Dermis microvascular lymphatic vessel endothelial cell (primary cell): ENCODE measurements around the gene PEX11G. TPM values are rescaled to one million over a fixed set of nuclear protein-coding genes. Genes with fewer than 3 reads are reported as not detected.
"Not testable (repeated sequence)": the region's sequence is repeated elsewhere in the genome, so short reads cannot be mapped to it uniquely, and the experiment has no call there.

Experiments
- DNase-seq, 2 donors: peaks; one replicate each; pipeline versions ENCODE4 v3.0.0 to v3.0.0-alpha.2; 2010; ENCODE audit warnings: low read depth in 2 of 2
- total RNA-seq: library from RNA; depleted of rRNA; stranded (reverse); fragments of >200 nt; gene quantifications from 2 replicates; pipeline ENCODE4 v1.2.1, GENCODE V29; 2014

The PEX11G gene
- total RNA-seq, 1 donor from 2014 or later = 1.8 TPM

GRCh38 chr19:7467009-7467989, 21.5 kb downstream of the PEX11G start:
- DNase-seq = no peak

GRCh38 chr19:7463575-7463974, 25.3 kb downstream of the PEX11G start:
- DNase-seq = no peak

GRCh38 chr19:7461841-7462629, 26.8 kb downstream of the PEX11G start:
- DNase-seq = no peak

GRCh38 chr19:7460562-7460966, 28.3 kb downstream of the PEX11G start:
- no peak for DNase-seq

GRCh38 chr19:7459773-7460172, 29.1 kb downstream of the PEX11G start:
- DNase-seq = no peak

- no peak for DNase-seq
Observed at GRCh38 chr19:7458675-7459074, 30.2 kb downstream of the PEX11G start.

- DNase-seq = no peak
Observed at GRCh38 chr19:7456964-7457541, 31.8 kb downstream of the PEX11G start.

- DNase-seq = no peak
Observed at GRCh38 chr19:7455600-7456296, 33.1 kb downstream of the PEX11G start.

GRCh38 chr19:7454998-7455397, 33.8 kb downstream of the PEX11G start:
- DNase-seq = no peak

- peak; percentile 17 to 42 for DNase-seq
Observed at GRCh38 chr19:7450243-7451223, 38.3 kb downstream of the PEX11G start.

GRCh38 chr19:7449391-7450070, 39.3 kb downstream of the PEX11G start:
- not testable (repeated sequence) for DNase-seq

- DNase-seq = no peak
Observed at GRCh38 chr19:7447648-7448047, 41.2 kb downstream of the PEX11G start.

GRCh38 chr19:7445104-7445503, 43.7 kb downstream of the PEX11G start:
- no peak for DNase-seq

GRCh38 chr19:7444042-7444441, 44.8 kb downstream of the PEX11G start:
- DNase-seq = no peak

GRCh38 chr19:7442423-7442822, 46.4 kb downstream of the PEX11G start:
- DNase-seq = peak in 1 of 2 donors; percentile 15

GRCh38 chr19:7441468-7442146, 47.2 kb downstream of the PEX11G start:
- no peak for DNase-seq

- DNase-seq = no peak
Observed at GRCh38 chr19:7440188-7440975, 48.5 kb downstream of the PEX11G start.

- DNase-seq = no peak
Observed at GRCh38 chr19:7435586-7435985, 53.2 kb downstream of the PEX11G start.
